NCI-H460 (cell line): ENCODE measurements around the gene UPK3BL2. TPM values are rescaled to one million over a fixed set of nuclear protein-coding genes. Genes with fewer than 3 reads are reported as not detected.
"Not testable (repeated sequence)": the region's sequence is repeated elsewhere in the genome, so short reads cannot be mapped to it uniquely, and the experiment has no call there.

Experiments
- DNase-seq: peaks from one replicate; pipeline ENCODE4 v3.0.0-alpha.2; 2016; ENCODE audit warnings: low read depth; ENCODE audit errors: extremely low read depth
- polyA plus RNA-seq: library from polyadenylated mRNA; depleted of rRNA; stranded (reverse); fragments of >200 nt; gene quantifications from 2 replicates; pipeline ENCODE4 v1.2.3, GENCODE V29; 2014; cell fraction: nucleus; rRNA removed
- total RNA-seq: library from RNA; depleted of rRNA; stranded (reverse); fragments of >200 nt; shearing (Covaris generic); gene quantifications from 2 replicates; pipeline ENCODE4 v1.2.3, GENCODE V29; 2014; rRNA removed

Gene UPK3BL2, protein sequence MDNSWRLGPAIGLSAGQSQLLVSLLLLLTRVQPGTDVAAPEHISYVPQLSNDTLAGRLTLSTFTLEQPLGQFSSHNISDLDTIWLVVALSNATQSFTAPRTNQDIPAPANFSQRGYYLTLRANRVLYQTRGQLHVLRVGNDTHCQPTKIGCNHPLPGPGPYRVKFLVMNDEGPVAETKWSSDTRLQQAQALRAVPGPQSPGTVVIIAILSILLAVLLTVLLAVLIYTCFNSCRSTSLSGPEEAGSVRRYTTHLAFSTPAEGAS
- 5.0 and 11.7 TPM in 2 replicates for total RNA-seq
- 73.1 and 82.5 TPM in 2 replicates for polyA plus RNA-seq

DNA sequence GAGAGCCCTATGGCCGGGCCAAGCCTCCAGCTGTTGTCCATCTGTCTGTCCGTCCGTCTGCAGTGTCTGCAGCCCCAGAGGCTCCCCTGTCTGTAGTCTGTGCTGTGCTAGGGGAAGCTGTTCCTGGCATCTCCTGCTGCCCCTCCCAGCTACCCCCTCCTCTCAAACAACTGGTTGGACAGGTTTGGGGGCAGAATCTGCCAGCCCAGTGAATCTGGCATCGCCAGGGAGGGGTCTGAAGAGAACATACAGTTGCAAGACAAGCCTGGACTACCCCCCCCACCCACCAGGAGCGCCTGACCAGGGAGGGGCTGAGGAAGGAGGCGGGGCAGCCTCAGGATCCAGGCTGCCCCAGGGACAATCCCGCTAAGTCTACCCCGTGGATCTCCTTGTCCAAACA, at the start of gene UPK3BL2:
UPK3BL2 (minus strand) TSS at position 101 of the 400 bp plus-strand sequence; CDS start at position 41, 60 bp downstream.
- DNase-seq: not testable (repeated sequence)

DNA sequence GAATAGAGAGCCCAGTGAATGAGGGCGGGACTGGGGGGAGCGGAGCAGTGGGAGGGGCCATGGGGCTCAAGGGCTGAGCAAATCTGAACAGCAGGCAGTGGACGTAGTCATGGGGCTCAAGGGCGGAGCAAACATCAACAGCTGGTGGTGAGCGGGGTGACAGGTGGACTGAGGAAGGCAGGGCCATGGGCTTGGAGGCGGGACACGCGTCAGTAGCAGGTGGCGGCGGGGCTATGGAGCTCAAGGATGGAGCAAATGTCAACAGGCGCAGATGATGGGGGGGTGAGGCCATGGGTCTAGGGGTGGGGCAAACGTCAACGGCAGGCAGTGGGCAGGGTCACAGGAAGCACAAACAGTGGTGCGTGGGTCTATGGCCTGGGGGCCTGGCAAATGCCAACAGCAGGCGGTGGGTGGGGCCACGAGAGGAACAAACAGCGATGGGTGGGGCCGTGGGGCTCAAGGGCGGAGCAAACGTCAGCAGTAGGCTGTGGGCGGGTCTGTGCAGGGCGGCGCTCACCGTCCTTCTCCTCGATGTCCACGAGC, 49.1 kb upstream of the UPK3BL2 start:
- not testable (repeated sequence) for DNase-seq

DNA sequence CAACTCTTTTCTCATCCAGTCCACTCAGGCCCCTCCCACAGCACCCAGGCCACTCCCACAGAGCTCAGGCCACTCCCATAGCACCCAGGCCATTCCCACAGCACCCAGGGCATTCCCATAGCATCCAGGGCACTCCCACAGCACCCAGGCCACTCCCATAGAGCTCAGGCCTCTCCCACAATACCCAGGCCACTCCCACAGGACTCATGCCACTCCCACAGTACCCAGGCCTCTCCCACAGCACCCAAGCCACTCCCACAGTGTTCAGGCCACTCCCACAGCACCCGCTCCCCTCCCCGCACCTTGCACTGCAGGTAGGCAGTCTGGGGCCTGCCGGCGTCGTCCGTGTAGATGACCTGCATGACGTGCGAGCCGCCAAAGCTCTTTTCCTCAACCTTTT, 46.4 kb upstream of the UPK3BL2 start:
- not testable (repeated sequence) for DNase-seq

DNA sequence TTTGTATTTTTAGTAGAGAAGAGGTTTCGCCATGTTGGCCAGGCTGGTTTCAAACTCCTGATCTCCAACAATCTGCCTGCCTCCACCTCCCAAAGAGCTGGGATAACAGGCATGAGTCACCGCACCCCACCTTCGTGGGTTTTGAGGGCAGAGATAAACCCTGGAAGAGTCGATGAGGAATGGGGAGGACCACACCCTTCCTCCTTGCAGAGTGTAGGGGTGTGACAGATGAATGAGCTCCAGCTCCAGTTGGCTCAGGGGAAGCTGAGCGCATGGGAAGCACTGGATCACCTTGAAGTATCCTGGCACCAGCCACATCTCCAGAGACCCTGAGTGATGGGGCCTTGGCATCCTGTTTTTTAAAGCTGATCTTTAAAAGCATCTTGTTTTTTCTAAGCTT, 40.0 kb upstream of the UPK3BL2 start:
- DNase-seq: not testable (repeated sequence)

DNA sequence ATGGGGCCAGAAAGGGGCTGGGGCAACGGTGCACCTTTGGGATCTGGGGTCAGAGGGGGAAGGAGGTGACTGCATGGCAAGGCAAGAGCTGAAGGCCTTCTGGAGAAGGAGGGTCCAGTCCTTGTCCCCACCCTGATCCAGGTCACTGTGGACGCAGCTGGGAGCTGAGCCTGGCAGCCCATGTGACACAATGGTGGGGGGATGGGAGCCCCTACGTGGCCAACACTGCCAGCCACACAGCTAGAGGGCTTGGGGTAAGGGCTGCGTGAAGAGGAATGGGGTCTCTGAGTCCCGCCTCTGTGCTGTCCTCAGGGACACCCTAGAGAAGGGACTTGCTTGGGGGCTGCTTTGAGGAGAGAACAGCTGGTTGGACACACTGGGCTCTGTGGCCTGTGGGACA, 38.2 kb upstream of the UPK3BL2 start:
- DNase-seq: not testable (repeated sequence)

DNA sequence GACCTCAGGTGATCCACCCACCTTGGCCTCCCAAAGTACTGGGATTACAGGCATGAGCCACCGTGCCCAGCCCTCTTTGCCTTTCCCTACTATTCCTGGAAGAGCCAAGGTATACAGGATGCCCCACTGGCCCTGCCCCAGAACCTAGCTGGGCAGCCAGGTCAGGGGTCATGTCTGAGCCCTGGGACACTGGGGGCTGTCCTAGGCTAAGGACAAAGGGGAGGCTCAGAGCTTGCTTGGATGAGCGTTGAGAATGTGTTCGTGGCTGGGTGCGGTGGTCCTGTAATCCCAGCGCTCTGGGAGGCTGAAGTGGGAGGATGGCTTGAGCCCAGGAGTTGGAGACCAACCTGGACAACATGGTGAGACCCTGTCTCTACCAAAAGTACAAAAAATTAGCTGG, 35.0 kb upstream of the UPK3BL2 start:
- not testable (repeated sequence) for DNase-seq

DNA sequence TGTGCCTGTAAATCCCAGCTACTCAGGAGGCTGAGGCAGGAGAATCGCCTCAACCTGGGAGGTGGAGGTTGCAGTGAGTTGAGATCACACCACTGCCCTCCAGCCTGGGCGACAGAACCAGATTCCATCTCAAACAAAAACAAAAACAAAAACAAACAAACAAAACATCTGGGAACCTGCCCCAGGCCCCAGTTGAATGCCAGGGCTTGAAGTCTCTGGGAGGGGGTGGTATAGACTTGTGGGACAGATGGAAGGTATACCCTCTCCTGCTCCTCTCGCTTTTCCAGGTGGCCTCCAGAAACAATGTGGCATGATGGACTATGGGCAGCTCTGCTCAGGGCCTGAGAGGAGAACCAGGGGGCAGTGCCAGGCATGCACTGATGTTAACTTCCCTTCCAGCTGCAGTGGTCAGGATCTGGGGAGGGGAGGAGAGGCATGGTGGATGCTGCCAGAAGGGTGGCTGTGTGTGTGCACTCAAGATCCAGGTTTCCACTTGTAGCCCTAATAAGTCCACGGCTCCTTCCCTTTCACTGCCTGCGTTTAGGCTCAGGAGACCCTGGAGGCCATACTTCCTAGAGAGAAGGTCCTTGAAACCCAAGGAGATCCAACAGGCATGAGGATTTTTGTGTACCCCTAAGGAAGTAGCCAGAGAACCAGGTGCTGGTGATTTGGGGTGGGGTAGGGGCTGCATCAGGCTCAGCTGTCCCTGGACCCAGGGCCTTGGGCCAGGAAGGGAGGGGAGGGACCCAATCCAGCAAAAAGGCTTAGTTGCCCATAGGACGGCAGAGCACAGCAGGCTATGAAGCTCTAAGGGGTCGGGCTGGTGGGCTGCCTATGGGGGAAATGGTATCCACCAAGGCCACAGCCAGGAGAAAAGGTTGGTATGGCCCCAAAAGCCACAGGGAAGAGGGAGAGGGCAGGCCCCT, 34.1 kb upstream of the UPK3BL2 start:
- DNase-seq: not testable (repeated sequence)

DNA sequence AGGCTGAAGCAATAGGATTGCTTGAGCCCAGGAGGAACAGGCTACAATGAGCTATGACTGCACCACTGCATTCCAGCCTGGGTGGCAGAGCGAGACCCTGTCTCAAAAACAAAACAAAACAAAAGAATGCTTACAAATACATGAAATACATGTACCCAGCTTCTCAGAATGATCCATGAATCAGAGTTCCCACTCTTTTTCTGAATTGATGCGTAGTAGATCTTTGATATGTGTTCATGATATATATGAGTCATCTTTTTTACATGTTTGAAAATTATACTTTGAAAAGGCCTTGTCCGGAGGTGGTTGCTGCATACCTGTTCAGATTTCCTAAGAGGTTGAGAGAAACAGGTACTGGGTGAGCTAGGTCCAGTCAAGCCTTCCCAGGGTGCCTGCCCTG, 32.9 kb upstream of the UPK3BL2 start:
- not testable (repeated sequence) for DNase-seq

DNA sequence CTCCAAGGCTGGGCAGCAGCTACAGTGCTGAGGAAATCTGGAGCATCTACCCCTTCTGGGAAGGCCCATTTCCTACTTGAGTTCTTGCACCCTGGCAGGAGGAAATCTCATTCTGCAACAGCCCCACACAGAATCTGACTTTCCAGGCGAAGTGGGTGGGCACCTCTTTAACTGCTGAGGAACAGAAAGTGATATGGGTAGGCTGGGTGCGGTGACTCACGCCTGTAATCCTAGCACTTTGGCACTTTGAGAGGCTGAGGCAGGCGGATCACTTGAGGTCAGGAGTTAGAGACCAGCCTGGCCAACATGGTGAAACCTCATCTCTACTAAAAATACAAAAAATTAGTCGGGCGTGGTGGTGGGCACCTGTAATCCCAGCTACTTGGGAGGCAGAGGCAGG, 31.1 kb upstream of the UPK3BL2 start:
- DNase-seq: not testable (repeated sequence)

DNA sequence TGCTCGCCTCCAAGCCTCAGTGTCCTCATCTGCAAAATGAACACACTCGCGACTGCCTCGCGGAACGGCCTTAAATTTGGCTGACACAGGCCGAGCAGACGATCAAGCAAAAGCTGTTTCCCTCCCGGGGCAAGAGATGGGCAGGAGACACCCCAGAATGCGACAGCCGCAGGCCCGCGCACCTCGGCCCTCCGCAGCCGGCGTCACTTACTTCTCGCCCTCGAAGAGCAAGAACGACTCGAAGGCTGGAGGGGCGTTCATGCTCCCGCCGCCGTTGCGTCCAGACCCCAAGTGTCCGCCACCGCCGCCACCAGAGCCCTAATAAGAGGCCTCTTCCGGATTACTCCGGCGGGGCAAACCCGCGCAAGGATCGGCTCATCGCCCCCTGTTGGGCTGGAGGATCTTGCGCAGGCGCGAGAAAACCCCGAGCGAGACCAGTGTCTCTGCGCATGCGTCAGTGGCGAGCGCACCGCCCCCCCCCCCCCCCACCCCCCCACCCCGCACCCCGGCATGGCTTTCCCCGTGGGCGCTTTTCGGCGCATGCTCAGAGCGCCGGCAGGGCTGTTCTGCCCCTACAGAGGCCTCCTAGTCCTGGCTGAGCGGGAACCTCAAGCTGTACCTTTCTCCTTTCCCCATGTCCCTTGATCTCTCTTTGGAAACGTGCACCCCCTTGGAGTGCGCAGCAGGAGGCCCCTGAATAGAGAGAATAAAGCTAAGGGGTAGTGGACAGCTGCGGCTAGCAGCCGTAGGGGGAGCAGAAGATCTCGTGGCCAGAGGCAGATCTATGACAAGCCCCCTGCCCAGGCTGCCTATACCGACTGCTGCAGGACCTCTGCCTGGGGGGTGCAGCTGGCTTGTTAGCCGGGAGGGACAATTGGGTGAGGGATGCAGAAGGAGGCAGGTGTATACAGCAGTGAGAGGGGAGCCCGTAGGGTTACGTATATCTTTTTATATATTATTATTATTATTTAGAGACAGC, 29.1 kb upstream of the UPK3BL2 start, which contains the start of gene POLR2J3:
POLR2J3 (minus strand) TSS at position 323 of the 979 bp plus-strand sequence; CDS start at position 261, 62 bp downstream.
- DNase-seq: peak; percentile 88

DNA sequence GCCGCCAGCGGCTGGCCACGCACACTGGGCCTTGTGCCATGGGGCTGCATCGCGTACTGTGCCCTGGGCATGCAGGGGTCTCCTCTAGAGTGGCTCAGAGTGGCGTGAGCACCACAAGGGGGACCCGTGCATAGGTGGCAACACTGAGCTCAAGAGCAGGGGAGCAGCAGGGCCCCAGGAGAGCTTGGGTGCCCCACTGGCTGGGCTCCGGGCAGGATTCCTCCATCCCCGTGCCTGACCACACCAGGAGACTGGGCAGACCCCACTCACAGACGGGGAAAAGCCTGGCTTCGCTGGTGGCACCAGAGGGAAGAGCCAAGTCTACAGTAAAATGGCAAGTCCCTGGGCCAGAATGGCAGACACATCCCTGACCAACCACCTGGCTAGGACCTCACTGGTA, 25.1 kb upstream of the UPK3BL2 start:
- not testable (repeated sequence) for DNase-seq

DNA sequence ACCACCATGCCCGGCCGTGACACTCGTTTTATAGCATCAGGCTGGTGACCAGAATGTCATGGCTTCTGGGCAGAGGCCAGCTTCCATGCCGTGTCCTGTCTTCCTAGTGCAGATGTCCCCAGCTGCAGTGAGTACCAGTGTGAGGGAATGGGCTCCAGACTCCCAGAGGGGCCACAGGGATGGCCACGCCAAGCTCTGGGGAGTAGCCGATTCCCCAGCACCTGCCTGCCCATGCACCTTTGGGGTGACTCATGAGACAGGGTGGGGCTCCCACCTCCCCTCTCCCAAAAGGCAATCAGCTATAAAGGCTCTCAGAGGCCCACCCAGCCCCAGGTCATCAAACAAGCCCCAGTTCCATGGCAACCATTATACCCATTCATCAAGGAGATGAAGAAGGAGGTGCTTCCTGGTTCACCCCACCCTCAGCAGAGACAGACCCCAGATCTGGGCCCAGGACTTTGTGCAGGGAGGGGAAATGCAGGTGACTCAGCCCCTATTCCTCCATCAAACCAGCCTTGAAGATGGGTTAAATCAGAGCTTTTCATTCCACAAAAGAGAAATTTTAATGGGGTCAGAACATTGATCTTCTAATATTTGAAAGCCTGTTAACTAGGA, 7.4 kb upstream of the UPK3BL2 start, which contains the start of gene SPDYE2:
SPDYE2 (plus strand) TSS at position 419 of the 615 bp plus-strand sequence. CDS start 2,030 bp downstream, outside the sequence.
- DNase-seq: not testable (repeated sequence)

DNA sequence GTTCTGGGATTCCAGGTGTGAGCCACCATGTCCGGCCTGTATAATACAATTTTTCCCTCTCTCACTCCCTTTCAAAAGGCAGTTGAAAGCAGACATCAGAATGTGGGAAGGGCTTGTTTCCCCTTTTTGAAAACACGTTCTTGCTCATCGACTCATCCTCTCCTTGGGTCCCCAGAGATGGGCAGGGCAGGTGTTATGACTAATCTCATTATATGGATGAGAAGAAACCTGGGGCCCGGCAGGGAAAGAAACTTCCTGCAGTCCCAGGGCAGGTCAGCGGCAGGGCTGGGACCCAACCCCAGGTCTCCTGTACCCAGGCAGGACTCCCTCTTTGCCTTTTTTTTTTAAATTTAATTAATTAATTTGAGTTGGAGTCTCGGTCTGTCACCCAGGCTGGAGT, 2.9 kb upstream of the UPK3BL2 start:
- DNase-seq: not testable (repeated sequence)

DNA sequence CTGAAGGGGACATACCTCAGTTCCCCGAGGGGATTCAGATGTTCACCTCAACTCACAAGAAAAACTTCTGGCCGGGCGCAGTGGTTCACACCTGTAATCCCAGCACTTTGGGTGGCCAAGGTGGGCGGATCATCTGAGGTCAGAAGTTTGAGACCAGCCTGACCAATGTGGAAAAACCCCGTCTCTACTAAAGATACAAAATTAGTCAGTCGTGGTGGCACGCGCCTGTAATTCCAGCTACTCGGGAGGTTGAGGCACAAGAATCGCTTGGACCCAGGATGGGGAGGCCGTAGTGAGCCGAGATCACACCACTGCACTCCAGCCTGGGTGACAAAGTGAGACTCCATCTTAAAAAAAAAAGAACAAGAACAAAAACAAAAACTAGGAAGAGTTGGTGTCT, 1.8 kb upstream of the UPK3BL2 start:
- not testable (repeated sequence) for DNase-seq

DNA sequence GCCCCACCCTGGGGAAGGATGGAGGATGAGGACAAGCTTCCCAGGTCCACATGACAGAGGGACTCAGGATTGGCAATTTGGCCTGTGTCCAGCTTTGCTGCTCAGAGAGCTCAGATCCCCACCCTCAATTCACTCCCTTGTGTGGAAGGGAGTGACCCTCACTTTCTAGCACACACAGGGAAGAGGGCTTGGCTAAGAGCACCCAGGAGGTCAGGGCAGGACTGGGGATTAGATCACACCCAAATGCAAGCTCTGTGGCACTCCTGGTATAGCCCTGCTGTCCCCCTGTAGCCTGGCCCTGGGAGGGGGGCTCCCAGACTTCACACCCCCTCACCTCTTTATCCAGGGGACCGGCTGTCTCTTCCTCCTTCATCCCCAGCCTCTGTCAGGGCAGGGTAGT, 876 bp upstream of the UPK3BL2 start:
- not testable (repeated sequence) for DNase-seq

DNA sequence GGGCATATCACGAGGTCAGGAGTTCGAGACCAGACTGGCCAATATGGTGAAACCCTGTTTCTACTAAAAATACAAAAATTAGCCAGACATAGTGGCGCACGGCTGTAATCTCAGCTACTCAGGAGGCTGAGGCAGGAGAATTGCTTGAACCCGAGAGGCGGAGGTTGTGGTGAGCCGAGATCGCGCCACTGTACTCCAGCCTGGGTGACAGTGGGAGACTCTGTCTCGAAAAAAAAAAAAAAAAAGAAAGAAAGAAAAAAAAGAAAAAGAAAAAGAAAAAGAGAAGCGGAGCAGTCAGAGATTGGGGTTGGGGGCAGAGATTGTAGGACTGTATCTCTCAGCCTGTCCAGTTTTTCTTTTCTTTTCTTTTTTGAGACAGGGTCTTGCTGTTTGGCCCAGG, 725 bp downstream of the UPK3BL2 start:
- not testable (repeated sequence) for DNase-seq

DNA sequence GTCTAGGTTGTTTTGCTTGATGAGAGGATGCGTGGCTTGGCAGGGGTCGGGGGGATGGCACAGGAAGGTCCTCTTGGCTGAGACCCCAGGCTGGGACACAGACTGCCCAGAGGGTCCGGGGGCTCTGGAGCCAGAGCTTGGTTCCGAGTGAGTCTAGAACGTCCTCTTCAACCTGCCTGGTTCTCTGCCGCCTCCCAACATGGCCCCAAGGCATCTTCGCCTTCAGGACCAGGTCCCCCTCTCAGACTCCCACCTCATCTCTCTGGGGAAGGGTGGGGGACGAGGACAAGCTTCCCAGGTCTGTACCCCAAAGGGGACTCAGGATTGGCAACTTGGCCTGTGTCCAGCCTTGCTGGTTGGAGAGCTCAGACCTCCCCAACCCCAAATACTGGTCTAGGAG, 1.4 kb downstream of the UPK3BL2 start:
- DNase-seq: not testable (repeated sequence)

DNA sequence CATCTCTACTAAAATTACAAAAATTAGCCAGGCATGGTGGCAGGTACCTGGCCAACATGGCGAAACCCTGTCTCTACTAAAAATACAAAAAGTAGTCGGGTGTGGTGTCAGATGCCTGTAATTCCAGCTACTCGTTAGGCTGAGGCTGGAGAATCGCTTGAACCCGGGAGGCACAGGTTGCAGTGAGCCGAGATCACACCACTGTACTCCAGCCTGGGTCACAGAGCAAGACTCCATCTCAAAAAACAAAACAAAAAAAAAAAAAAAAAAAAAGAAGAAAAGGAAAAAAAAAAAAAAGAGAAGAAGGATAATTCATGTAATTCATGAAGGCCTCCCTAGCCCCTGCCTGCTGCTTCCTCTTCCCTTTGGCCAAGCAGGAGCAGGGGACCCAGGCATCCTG, 2.9 kb downstream of the UPK3BL2 start:
- not testable (repeated sequence) for DNase-seq

DNA sequence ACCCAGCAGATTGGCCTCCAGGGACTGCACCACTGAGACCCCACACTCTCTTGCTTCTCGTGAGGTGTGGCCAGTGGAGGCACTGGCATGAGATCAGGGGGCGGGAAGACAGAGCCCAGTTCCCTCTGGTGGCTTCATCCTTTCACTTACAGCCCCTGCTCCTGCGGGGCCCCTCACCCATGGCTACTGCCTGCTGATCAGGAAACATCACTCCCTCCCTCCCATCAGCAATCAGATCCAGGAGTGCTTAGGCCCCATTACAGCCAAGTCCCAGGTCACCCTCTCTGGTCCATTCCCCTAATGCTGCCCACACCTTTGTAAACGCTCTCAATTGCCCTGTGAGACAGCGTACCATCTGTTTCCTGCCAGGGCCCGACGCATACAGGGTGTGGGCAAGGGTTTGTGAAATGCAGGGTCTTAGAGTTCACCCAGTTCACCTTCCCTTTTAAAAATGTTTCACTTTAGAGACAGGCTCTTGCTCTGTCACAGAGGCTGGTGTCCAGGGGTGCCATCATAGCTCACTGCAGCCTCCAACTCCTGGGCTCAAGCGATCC, 8.4 kb downstream of the UPK3BL2 start:
- DNase-seq: not testable (repeated sequence)
